Frontal cortex (tissue), 4 donors: ENCODE measurements around the gene ODAD3. TPM values are rescaled to one million over a fixed set of nuclear protein-coding genes. Genes with fewer than 3 reads are reported as not detected.
"Not testable (repeated sequence)": the region's sequence is repeated elsewhere in the genome, so short reads cannot be mapped to it uniquely, and the experiment has no call there.

ENCODE experiments used
- DNase-seq, 2 donors: peaks; one replicate each; pipeline ENCODE4 v3.0.0; 2012; ENCODE audit warnings: low spot score in 2 of 2
- FAIRE-seq: peaks from 2 replicates; lab custom pipeline; 2012; peaks lifted over from hg19 to GRCh38; lab: Jason Lieb, UNC
- small RNA-seq: library from RNA; depleted of rRNA; stranded (forward); fragments of <200 nt; gene quantifications from one replicate; pipeline ENCODE3, GENCODE V24; 2014
- total RNA-seq: library from RNA; depleted of rRNA; stranded (reverse); fragments of >200 nt; gene quantifications from one replicate; pipeline ENCODE4 v1.2.3, GENCODE V29; 2014
- donor health status: control.
- donor health status: control.
- donor health status: control.

Gene ODAD3
- total RNA-seq, 1 donor from 2014 or later, result 0.41 TPM

GRCh38 chr19:11380653-11381537 is 54.0 kb downstream of the ODAD3 start:
- FAIRE-seq (no peak), DNase-seq (peak; percentile 98 to 99)

GRCh38 chr19:11379857-11380350 is 55.0 kb downstream of the ODAD3 start:
- FAIRE-seq (no peak), DNase-seq (no peak)

GRCh38 chr19:11379269-11379845 is 55.6 kb downstream of the ODAD3 start:
- not testable (repeated sequence) for FAIRE-seq, DNase-seq

GRCh38 chr19:11378319-11379189 is 56.4 kb downstream of the ODAD3 start:
- no peak for FAIRE-seq
- no peak for DNase-seq

- no peak for FAIRE-seq
- DNase-seq, result no peak
Measured at GRCh38 chr19:11377756-11378155, 57.2 kb downstream of the ODAD3 start.

- DNase-seq (no peak), FAIRE-seq (no peak)
Measured at GRCh38 chr19:11377237-11377636, 57.7 kb downstream of the ODAD3 start.

- FAIRE-seq (no peak), DNase-seq (no peak)
Measured at GRCh38 chr19:11375143-11375948, 59.6 kb downstream of the ODAD3 start.

- FAIRE-seq (peak; percentile 99), DNase-seq (peak; percentile 91 to 96)
Measured at GRCh38 chr19:11374433-11375142, 60.3 kb downstream of the ODAD3 start, which contains the start of gene SWSAP1. SWSAP1 (plus strand) TSS chr19:11374666; CDS start chr19:11374681, 15 bp downstream.

GRCh38 chr19:11373885-11374432 is 61.0 kb downstream of the ODAD3 start:
- DNase-seq (no peak), FAIRE-seq (no peak)

- no peak for FAIRE-seq
- DNase-seq, result peak in 1 of 2 donors; percentile 73
Measured at GRCh38 chr19:11373166-11373884, 61.6 kb downstream of the ODAD3 start.

GRCh38 chr19:11370744-11371143 is 64.2 kb downstream of the ODAD3 start:
- no peak for FAIRE-seq
- no peak for DNase-seq

Small RNA genes within 50 kb of the gene (small RNA-seq; reads per million reads assigned to genes)
- gene RF00019, result not detected

Other genes starting within 250 kb of the ODAD3 start
- 7.3 TPM for gene KANK2, start 237.6 kb downstream of the ODAD3 start, total RNA-seq
- not detected for gene ANGPTL8, start 195.5 kb downstream of the ODAD3 start, total RNA-seq
- 4.1 TPM for gene DOCK6, start 172.6 kb downstream of the ODAD3 start, total RNA-seq
- gene TSPAN16, start 139.0 kb downstream of the ODAD3 start, total RNA-seq, result not detected
- gene RAB3D, start 95.5 kb downstream of the ODAD3 start, total RNA-seq, result 21.6 TPM
- 27.7 TPM for gene TMEM205, start 88.9 kb downstream of the ODAD3 start, total RNA-seq
- 2.9 TPM for gene CCDC159, start 88.6 kb downstream of the ODAD3 start, total RNA-seq
- gene PLPPR2, start 79.7 kb downstream of the ODAD3 start, total RNA-seq, result 30.6 TPM
- gene SWSAP1, start 60.5 kb downstream of the ODAD3 start, total RNA-seq, result 0.82 TPM
- gene EPOR, start 50.8 kb downstream of the ODAD3 start, total RNA-seq, result 3.3 TPM
- gene RGL3, start 15.8 kb downstream of the ODAD3 start, total RNA-seq, result 0.41 TPM
- gene PRKCSH, start 514 bp upstream of the ODAD3 start, total RNA-seq, result 39.1 TPM
- gene ELAVL3, start 45.9 kb upstream of the ODAD3 start, total RNA-seq, result 98.2 TPM
- 16.3 TPM for gene ZNF653, start 70.7 kb upstream of the ODAD3 start, total RNA-seq
- 60.3 TPM for gene ECSIT, start 94.0 kb upstream of the ODAD3 start, total RNA-seq
- gene CNN1, start 103.7 kb upstream of the ODAD3 start, total RNA-seq, result 1.2 TPM
- gene ELOF1, start 124.1 kb upstream of the ODAD3 start, total RNA-seq, result 19.2 TPM
- gene ACP5, start 142.5 kb upstream of the ODAD3 start, total RNA-seq, result 0.41 TPM
- 106 TPM for gene ZNF627, start 162.4 kb upstream of the ODAD3 start, total RNA-seq